Activated CD8-positive, alpha-beta memory T cell treated with anti-CD3 and anti-CD28 coated beads, Interleukin-2, amount 50 U/mL, for 1 hour (primary cell): Measurements from ENCODE around the gene ADD1.

Experiments used
- DNase-seq: peaks from one replicate; pipeline ENCODE4 v3.0.0-alpha.2; 2020; ENCODE audit errors: extremely low read depth

The ADD1 gene

GRCh38 chr4:2963966-2964471 lies 120.4 kb downstream of the ADD1 start:
- DNase-seq, result no peak

GRCh38 chr4:2964706-2965258 lies 121.1 kb downstream of the ADD1 start:
- DNase-seq, result no peak

GRCh38 chr4:2965262-2965661 lies 121.6 kb downstream of the ADD1 start:
- DNase-seq, result no peak

- DNase-seq, result no peak
These were observed 124.7 kb downstream of the ADD1 start for GRCh38 chr4:2968381-2968780.

- no peak for DNase-seq
These were observed 127.6 kb downstream of the ADD1 start for GRCh38 chr4:2971275-2971674.

- DNase-seq, result no peak
These were observed 133.8 kb downstream of the ADD1 start for GRCh38 chr4:2977211-2978088.
